Measurements from ENCODE around the gene RFX6. TPM values are rescaled to one million over a fixed set of nuclear protein-coding genes. Genes with fewer than 3 reads are reported as not detected.
A peak's percentile ranks its signal among the peaks of the same experiment; 100 is the strongest.

RFX6 gene
- total RNA-seq, 1 donor from 2014 or later = not detected

- H3K4me3 Mint-ChIP-seq (ENCODE audit: unreplicated experiment) = no peak overlapping the region
- no peaks in the 10 kb centered on the region for H3K4me1 Mint-ChIP-seq (ENCODE audit: low read depth, unreplicated experiment)
- H3K36me3 Mint-ChIP-seq (ENCODE audit: unreplicated experiment) = no peaks in the 10 kb centered on the region
- peaks cover 1% of the 10 kb centered on the region for H3K27me3 Mint-ChIP-seq (ENCODE audit: unreplicated experiment)
- DNase-seq = no peak
- no peak for TF ChIP-seq CTCF (IDR thresholded peaks at IDR 0.05; ENCODE audit: partially characterized antibody, unreplicated experiment)
- H3K9me3 Mint-ChIP-seq (ENCODE audit: unreplicated experiment) = no peaks in the 10 kb centered on the region
- no peak overlapping the region for H3K27ac Mint-ChIP-seq (ENCODE audit: unreplicated experiment)
Observed at GRCh38 chr6:116966675-116967576, 89.9 kb downstream of the RFX6 start.

GRCh38 chr6:116969211-116969863 is 92.3 kb downstream of the RFX6 start:
- no peak overlapping the region for H3K27ac Mint-ChIP-seq (ENCODE audit: unreplicated experiment)
- no peak overlapping the region for H3K4me3 Mint-ChIP-seq (ENCODE audit: unreplicated experiment)
- H3K36me3 Mint-ChIP-seq (ENCODE audit: unreplicated experiment) = no peaks in the 10 kb centered on the region
- no peak for DNase-seq
- no peaks in the 10 kb centered on the region for H3K9me3 Mint-ChIP-seq (ENCODE audit: unreplicated experiment)
- H3K27me3 Mint-ChIP-seq (ENCODE audit: unreplicated experiment) = peaks cover 1% of the 10 kb centered on the region
- peak; percentile 77 for TF ChIP-seq CTCF (IDR thresholded peaks at IDR 0.05; ENCODE audit: partially characterized antibody, unreplicated experiment)
- H3K4me1 Mint-ChIP-seq (ENCODE audit: low read depth, unreplicated experiment) = no peaks in the 10 kb centered on the region

- peak; percentile 80 for TF ChIP-seq CTCF (IDR thresholded peaks at IDR 0.05; ENCODE audit: partially characterized antibody, unreplicated experiment)
- Mint-ChIP-seq H3K27ac (ENCODE audit: unreplicated experiment) (no peak overlapping the region), H3K4me3 (ENCODE audit: unreplicated experiment) (no peak overlapping the region), H3K27me3 (ENCODE audit: unreplicated experiment) (peaks cover 1% of the 10 kb centered on the region), H3K4me1 (ENCODE audit: low read depth, unreplicated experiment) (no peaks in the 10 kb centered on the region), H3K9me3 (ENCODE audit: unreplicated experiment) (no peaks in the 10 kb centered on the region), H3K36me3 (ENCODE audit: unreplicated experiment) (no peaks in the 10 kb centered on the region)
- no peak for DNase-seq
Observed at GRCh38 chr6:116971959-116972358, 94.9 kb downstream of the RFX6 start.

GRCh38 chr6:116973976-116974375 is 96.9 kb downstream of the RFX6 start:
- Mint-ChIP-seq H3K4me1 (ENCODE audit: low read depth, unreplicated experiment) (no peaks in the 10 kb centered on the region), H3K27ac (ENCODE audit: unreplicated experiment) (no peak overlapping the region), H3K4me3 (ENCODE audit: unreplicated experiment) (no peak overlapping the region), H3K9me3 (ENCODE audit: unreplicated experiment) (no peaks in the 10 kb centered on the region), H3K27me3 (ENCODE audit: unreplicated experiment) (no peaks in the 10 kb centered on the region), H3K36me3 (ENCODE audit: unreplicated experiment) (no peaks in the 10 kb centered on the region)
- no peak for DNase-seq
- TF ChIP-seq CTCF (IDR thresholded peaks at IDR 0.05; ENCODE audit: partially characterized antibody, unreplicated experiment) = no peak

Measured in glutamatergic neuron (in vitro differentiated cells).